ENCODE results near the gene HOXA10. TPM values are rescaled to one million over a fixed set of nuclear protein-coding genes. Genes with fewer than 3 reads are reported as not detected.

HOXA10 gene
- total and polyA plus RNA-seq, 3 experiments from 2014 or later = 0.09 TPM; not detected in 2

GRCh38 chr7:27172823-27173510, 1.2 kb downstream of the HOXA10 start:
- Histone ChIP-seq H3K27me3 (ENCODE audit: insufficient read depth, low read length, poor library complexity, severe bottlenecking) (peaks cover 67% of the 10 kb centered on the region), H3K4me3 (ENCODE audit: low read length) (peak overlapping the region; percentile 22), H3K36me3 (ENCODE audit: insufficient read depth, low read length) (no peaks in the 10 kb centered on the region), H3K9me3 (ENCODE audit: low read length) (no peaks in the 10 kb centered on the region), H3K4me1 (ENCODE audit: insufficient read depth, low read length) (peaks cover 31% of the 10 kb centered on the region), H3K27ac (ENCODE audit: low read depth, low read length) (no peak overlapping the region)
- CTCF ChIA-PET = interaction anchor here (0.7 to 4.0 kb wide), 7 partner anchors 10 to 486 kb away, joined by 3 to 26 read pairs (median 4); partner anchors contain the start of genes HOXA11 and HOXA6
- peak overlapping the region in 6 of 7 donors; percentile 56 to 86 (median 74) for H3K4me3 Mint-ChIP-seq
- peaks cover 0 to 16% (median 5%) of the 10 kb centered on the region in 5 donors for H3K9me3 Mint-ChIP-seq
- peak in 1 of 5 donors; percentile 46 for DNase-seq
- H3K36me3 Mint-ChIP-seq = no peaks in the 10 kb centered on the region
- POLR2A ChIA-PET = interaction anchor here (0.8 kb wide), 1 partner anchor 13 kb away, joined by 3 read pairs; no protein-coding TSS in a partner anchor
- peak overlapping the region in 2 of 8 donors; percentile 60 to 82 for H3K27ac Mint-ChIP-seq
- peaks cover 19 to 33% (median 22%) of the 10 kb centered on the region in 3 donors for H3K4me1 Mint-ChIP-seq
- H3K27me3 Mint-ChIP-seq = peaks cover 63 to 74% of the 10 kb centered on the region in 2 donors

DNA sequence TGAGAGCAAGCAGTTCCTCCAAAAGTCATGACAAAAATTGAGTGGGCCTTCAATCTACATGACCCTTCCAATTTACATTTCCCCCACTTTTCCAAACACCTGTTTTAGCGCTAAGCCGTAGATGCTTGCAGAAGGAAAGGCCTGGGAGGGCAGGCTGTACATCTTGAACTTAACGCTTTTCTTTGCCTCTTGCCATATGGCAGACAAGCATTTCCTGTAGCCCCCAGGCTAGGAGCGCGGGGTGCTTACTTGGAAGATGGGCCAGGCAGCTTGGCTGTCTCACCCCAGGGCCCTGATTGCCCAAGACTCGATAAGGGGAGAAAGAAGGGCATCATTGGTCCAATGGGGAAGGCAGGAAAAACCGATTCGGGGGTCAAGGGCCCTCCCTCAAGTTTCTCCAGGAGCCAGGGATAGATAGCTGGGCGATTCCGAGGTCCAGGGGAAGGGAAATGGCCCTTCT, 1.8 kb downstream of the HOXA10 start:
- peaks cover 19 to 33% (median 22%) of the 10 kb centered on the region in 3 donors for H3K4me1 Mint-ChIP-seq
- peaks cover 0 to 16% (median 5%) of the 10 kb centered on the region in 5 donors for H3K9me3 Mint-ChIP-seq
- H3K27me3 ChIP-seq (ENCODE audit: insufficient read depth, low read length, poor library complexity, severe bottlenecking) = peaks cover 74% of the 10 kb centered on the region

DNA sequence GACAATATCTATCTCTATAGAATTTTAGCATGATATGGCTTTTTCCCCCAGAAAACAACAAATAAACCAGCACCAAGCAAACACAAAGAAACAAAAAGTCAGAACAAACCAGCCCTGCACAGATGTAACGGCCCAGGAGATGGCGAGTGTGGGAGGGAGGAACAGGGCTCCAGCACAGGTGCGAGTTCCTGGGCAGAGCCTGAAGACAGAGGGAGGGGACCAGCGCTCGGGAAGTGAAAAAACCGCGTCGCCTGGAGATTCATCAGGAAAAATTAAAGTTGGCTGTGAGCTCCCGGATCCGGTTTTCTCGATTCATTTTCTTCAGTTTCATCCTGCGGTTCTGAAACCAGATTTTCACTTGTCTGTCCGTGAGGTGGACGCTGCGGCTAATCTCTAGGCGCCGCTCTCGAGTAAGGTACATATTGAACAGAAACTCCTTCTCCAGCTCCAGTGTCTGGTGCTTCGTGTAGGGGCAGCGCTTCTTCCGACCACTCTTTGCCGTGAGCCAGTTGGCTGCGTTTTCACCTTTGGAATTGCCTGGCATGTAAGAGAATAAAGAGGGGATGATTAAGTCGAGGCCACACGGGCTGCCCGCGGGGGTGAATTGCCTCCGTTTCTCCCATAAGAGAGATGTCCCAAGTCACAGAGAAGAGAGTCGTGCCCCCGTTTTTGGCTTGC, 2.3 kb downstream of the HOXA10 start:
- Mint-ChIP-seq H3K36me3 (no peaks in the 10 kb centered on the region), H3K9me3 (peaks cover 0 to 16% (median 5%) of the 10 kb centered on the region in 5 donors), H3K27me3 (peaks cover 75 to 77% of the 10 kb centered on the region in 2 donors), H3K4me1 (peaks cover 19 to 37% (median 24%) of the 10 kb centered on the region in 3 donors), H3K27ac (peak overlapping the region in 3 of 8 donors; percentile 60 to 82 (median 77)), H3K4me3 (peak overlapping the region; percentile 56 to 87 (median 81))
- CTCF ChIA-PET = interaction anchor here (1.5 to 4.0 kb wide), 3 partner anchors 10 to 21 kb away, joined by 3 to 26 read pairs (median 10); partner anchors contain the start of gene HOXA11
- Histone ChIP-seq H3K4me1 (ENCODE audit: insufficient read depth, low read length) (peaks cover 32% of the 10 kb centered on the region), H3K27ac (ENCODE audit: low read depth, low read length) (no peak overlapping the region), H3K9me3 (ENCODE audit: low read length) (no peaks in the 10 kb centered on the region), H3K4me3 (ENCODE audit: low read length) (no peak overlapping the region), H3K36me3 (ENCODE audit: insufficient read depth, low read length) (no peaks in the 10 kb centered on the region), H3K27me3 (ENCODE audit: insufficient read depth, low read length, poor library complexity, severe bottlenecking) (peaks cover 79% of the 10 kb centered on the region)
- POLR2A ChIA-PET = no interaction called here
- peak in 1 of 5 donors; percentile 40 for DNase-seq

More for the DNA sequence above, 1.8 kb downstream of the HOXA10 start:
- H3K27me3 Mint-ChIP-seq = peaks cover 70 to 74% of the 10 kb centered on the region in 2 donors
- peak overlapping the region in 3 of 8 donors; percentile 25 to 82 (median 60) for H3K27ac Mint-ChIP-seq
- H3K4me3 Mint-ChIP-seq = peak overlapping the region; percentile 56 to 87 (median 81)
- H3K4me1 ChIP-seq (ENCODE audit: insufficient read depth, low read length) = peaks cover 31% of the 10 kb centered on the region
- H3K36me3 Mint-ChIP-seq = no peaks in the 10 kb centered on the region
- peak in 1 of 5 donors; percentile 35 for DNase-seq
- no peak overlapping the region for H3K27ac ChIP-seq (ENCODE audit: low read depth, low read length)
- CTCF ChIA-PET = interaction anchor here (0.7 to 4.0 kb wide), 7 partner anchors 10 to 485 kb away, joined by 3 to 26 read pairs (median 4); partner anchors contain the start of genes HOXA11 and HOXA6
- POLR2A ChIA-PET = interaction anchor here (0.8 kb wide), 1 partner anchor 14 kb away, joined by 3 read pairs; no protein-coding TSS in a partner anchor
- no peak overlapping the region for H3K4me3 ChIP-seq (ENCODE audit: low read length)
- H3K9me3 ChIP-seq (ENCODE audit: low read length) = no peaks in the 10 kb centered on the region
- H3K36me3 ChIP-seq (ENCODE audit: insufficient read depth, low read length) = no peaks in the 10 kb centered on the region

GRCh38 chr7:27171325-27171636, 2.8 kb downstream of the HOXA10 start:
- peak overlapping the region in 3 of 8 donors; percentile 12 to 82 (median 77) for H3K27ac Mint-ChIP-seq
- no peaks in the 10 kb centered on the region for H3K36me3 ChIP-seq (ENCODE audit: insufficient read depth, low read length)
- H3K27me3 Mint-ChIP-seq = peaks cover 77 to 80% of the 10 kb centered on the region in 2 donors
- POLR2A ChIA-PET = no interaction called here
- H3K27ac ChIP-seq (ENCODE audit: low read depth, low read length) = no peak overlapping the region
- H3K9me3 Mint-ChIP-seq = peaks cover 0 to 16% (median 5%) of the 10 kb centered on the region in 5 donors
- no peaks in the 10 kb centered on the region for H3K9me3 ChIP-seq (ENCODE audit: low read length)
- peaks cover 37% of the 10 kb centered on the region for H3K4me1 ChIP-seq (ENCODE audit: insufficient read depth, low read length)
- H3K36me3 Mint-ChIP-seq = no peaks in the 10 kb centered on the region
- DNase-seq = peak in 1 of 5 donors; percentile 32
- peaks cover 84% of the 10 kb centered on the region for H3K27me3 ChIP-seq (ENCODE audit: insufficient read depth, low read length, poor library complexity, severe bottlenecking)
- H3K4me1 Mint-ChIP-seq = peaks cover 19 to 42% (median 26%) of the 10 kb centered on the region in 3 donors
- H3K4me3 Mint-ChIP-seq = peak overlapping the region in 5 of 7 donors; percentile 7 to 87 (median 63)
- CTCF ChIA-PET = interaction anchor here (1.5 to 4.0 kb wide), 3 partner anchors 10 to 21 kb away, joined by 3 to 26 read pairs (median 10); partner anchors contain the start of gene HOXA11
- no peak overlapping the region for H3K4me3 ChIP-seq (ENCODE audit: low read length)

GRCh38 chr7:27170426-27171324, 3.4 kb downstream of the HOXA10 start:
- Histone ChIP-seq H3K36me3 (ENCODE audit: insufficient read depth, low read length) (no peaks in the 10 kb centered on the region), H3K27me3 (ENCODE audit: insufficient read depth, low read length, poor library complexity, severe bottlenecking) (peaks cover 90% of the 10 kb centered on the region), H3K27ac (ENCODE audit: low read depth, low read length) (no peak overlapping the region), H3K9me3 (ENCODE audit: low read length) (no peaks in the 10 kb centered on the region), H3K4me3 (ENCODE audit: low read length) (no peak overlapping the region), H3K4me1 (ENCODE audit: insufficient read depth, low read length) (peaks cover 43% of the 10 kb centered on the region)
- Mint-ChIP-seq H3K27me3 (peaks cover 75 to 80% of the 10 kb centered on the region in 2 donors), H3K9me3 (peaks cover 0 to 19% (median 5%) of the 10 kb centered on the region in 5 donors), H3K4me3 (peak overlapping the region in 3 of 7 donors; percentile 2 to 87 (median 9)), H3K36me3 (no peaks in the 10 kb centered on the region), H3K4me1 (peaks cover 23 to 46% (median 29%) of the 10 kb centered on the region in 3 donors), H3K27ac (peak overlapping the region in 1 of 8 donors; percentile 82)
- no peak for DNase-seq
- CTCF ChIA-PET = interaction anchor here (1.0 to 4.0 kb wide), 5 partner anchors 9 to 25 kb away, joined by 3 to 26 read pairs (median 4); no protein-coding TSS in a partner anchor
- POLR2A ChIA-PET = no interaction called here

DNA sequence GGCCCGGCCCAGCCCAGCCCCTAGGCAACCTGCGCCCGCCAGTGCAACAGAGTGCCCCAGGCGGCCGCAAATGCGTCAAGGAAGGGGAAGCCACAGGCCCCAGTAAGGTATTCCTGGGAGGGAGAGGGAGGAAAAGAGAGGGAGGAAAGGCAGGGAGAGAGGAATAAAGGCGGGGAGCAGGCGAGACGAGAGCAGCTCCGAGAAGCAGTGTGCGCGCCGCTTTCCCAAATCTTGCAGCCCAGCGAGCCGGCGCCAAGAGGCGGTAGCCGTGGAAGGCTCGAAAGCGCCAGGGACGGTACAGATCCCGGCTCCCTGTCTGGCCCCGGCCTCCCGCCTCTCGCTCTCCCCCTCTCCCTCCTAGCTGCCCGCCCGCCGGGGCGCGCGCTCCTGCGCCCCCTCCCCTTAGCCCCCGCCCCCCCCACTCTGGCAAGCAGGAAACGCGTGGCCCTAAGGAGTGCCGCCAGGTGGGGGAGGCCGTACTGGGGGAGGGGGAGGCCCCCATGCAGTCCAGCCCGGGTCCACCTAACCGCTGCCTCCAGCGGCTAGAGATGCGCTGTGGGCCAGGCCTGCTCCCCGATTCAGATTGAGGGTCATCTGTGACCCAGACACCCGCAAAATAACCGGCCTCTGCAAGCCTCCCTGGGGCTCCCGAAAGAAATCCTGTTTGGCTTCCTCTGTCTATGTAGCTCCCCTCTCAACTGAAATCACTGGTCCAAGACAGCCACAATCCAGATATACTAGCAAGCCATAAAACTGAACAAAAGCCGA, 4.3 kb downstream of the HOXA10 start:
- Mint-ChIP-seq H3K27ac (peak overlapping the region in 2 of 8 donors; percentile 39 to 82), H3K4me3 (peak overlapping the region in 4 of 7 donors; percentile 9 to 77 (median 45)), H3K27me3 (peaks cover 71 to 79% of the 10 kb centered on the region in 2 donors), H3K9me3 (peaks cover 0 to 18% (median 5%) of the 10 kb centered on the region in 5 donors), H3K36me3 (no peaks in the 10 kb centered on the region), H3K4me1 (peaks cover 27 to 47% (median 30%) of the 10 kb centered on the region in 3 donors)
- Histone ChIP-seq H3K27me3 (ENCODE audit: insufficient read depth, low read length, poor library complexity, severe bottlenecking) (peaks cover 92% of the 10 kb centered on the region), H3K4me1 (ENCODE audit: insufficient read depth, low read length) (peaks cover 51% of the 10 kb centered on the region), H3K36me3 (ENCODE audit: insufficient read depth, low read length) (no peaks in the 10 kb centered on the region), H3K27ac (ENCODE audit: low read depth, low read length) (no peak overlapping the region), H3K9me3 (ENCODE audit: low read length) (no peaks in the 10 kb centered on the region), H3K4me3 (ENCODE audit: low read length) (no peak overlapping the region)
- ChIA-PET CTCF (interaction anchor here (1.0 to 4.0 kb wide), 5 partner anchors 8 to 26 kb away, joined by 3 to 26 read pairs (median 9); no protein-coding TSS in a partner anchor), POLR2A (no interaction called here)
- DNase-seq = peak in 1 of 5 donors; percentile 36
